Amygdala (tissue), 56 donors: ENCODE results near the gene RSPO4.

Experiments
- DNase-seq, 56 donors: peaks; one replicate each; lab custom pipeline; 2025; lab: John Stamatoyannopoulos, UW

Gene RSPO4

GRCh38 chr20:972256-972655, 29.9 kb downstream of the RSPO4 start:
- no peak for DNase-seq

GRCh38 chr20:971346-971745, 30.8 kb downstream of the RSPO4 start:
- DNase-seq = no peak

DNA sequence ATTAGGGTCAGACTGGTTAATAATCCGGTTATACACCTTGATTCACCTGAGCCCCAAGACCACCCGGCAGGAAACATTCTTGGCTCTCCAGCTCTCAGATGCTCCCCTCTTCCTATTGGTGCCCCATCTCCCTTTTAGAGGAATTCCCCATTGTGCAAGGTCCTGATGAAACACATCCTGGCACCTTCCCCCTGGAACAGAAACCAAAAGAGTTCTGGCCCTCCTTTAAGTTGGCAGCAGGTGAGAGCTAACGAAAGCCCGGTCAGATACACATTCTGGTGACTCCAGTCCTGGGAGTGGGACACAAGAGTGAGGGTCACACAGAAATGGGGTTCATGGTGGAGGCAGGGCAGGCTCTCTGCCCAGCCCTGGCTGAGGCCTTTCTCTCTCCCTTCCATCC, 32.2 kb downstream of the RSPO4 start:
- no peak for DNase-seq

DNA sequence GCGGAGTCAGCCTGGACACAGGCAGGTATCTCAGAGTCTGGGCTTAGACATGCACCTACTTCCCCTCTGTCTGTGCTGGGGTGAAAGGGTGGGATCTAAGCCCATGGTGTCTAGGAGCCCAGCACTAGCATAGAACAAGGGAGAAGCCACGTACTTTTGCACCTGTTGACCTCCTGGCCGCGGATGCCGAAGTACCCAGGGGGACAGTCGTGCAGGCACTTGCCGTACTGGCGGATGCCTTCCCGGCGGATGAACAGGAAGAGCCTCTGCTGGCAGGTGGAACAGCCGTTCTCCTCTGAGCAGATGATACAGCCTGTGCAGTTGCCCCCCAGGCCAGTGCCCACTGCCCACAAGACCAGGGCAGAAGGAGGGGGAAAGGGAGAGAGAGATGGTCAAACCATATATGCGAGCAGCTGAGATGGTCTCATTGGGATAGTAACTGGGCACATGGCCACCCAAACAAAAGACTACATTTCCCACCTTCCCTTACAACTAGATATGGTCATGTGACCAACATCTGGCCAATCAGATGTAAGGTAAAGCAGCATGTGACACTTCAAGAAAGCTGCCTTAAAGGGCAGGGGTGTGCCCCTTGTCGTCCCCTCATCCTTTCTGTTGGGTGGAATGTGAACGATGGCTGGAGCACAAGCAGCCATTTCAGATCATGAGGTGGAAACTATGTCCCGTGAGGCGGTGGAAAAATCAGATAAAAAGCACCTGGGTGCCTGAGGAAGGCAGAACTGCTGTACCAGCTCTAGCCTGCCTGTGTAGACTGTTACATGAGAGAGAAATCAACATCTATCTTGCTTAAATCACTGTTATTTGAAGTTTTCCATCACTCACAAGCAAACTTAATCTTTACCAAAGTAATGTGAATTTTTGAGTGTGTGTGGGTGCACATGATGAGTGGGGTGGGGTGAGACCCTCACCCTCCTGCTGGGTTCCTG, 34.0 kb downstream of the RSPO4 start:
- no peak for DNase-seq

GRCh38 chr20:965956-966355, 36.2 kb downstream of the RSPO4 start:
- peak in 1 of 56 donors; percentile 1 for DNase-seq

- DNase-seq = no peak
These were observed 38.3 kb downstream of the RSPO4 start for GRCh38 chr20:963795-964194.

GRCh38 chr20:962683-963082, 39.4 kb downstream of the RSPO4 start:
- DNase-seq = no peak

- no peak for DNase-seq
These were observed 39.9 kb downstream of the RSPO4 start for GRCh38 chr20:962223-962622.

DNA sequence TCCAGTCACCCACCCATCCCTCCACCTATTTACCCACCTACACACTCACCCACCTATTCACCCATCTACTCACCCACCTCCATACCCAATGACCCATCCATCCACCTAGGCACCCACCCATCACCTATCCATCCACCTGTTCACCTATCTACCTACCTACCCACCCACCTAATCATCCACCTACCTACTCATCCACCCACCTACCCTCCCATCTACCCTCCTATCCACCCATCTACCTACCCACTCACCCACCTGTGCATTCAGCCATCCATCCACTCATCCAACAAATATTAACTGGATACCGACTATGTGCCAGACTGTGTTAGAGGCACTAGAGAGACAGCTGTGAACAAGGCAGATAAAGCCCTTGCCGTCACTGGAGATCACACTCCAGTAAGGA, 40.3 kb downstream of the RSPO4 start:
- no peak for DNase-seq

DNA sequence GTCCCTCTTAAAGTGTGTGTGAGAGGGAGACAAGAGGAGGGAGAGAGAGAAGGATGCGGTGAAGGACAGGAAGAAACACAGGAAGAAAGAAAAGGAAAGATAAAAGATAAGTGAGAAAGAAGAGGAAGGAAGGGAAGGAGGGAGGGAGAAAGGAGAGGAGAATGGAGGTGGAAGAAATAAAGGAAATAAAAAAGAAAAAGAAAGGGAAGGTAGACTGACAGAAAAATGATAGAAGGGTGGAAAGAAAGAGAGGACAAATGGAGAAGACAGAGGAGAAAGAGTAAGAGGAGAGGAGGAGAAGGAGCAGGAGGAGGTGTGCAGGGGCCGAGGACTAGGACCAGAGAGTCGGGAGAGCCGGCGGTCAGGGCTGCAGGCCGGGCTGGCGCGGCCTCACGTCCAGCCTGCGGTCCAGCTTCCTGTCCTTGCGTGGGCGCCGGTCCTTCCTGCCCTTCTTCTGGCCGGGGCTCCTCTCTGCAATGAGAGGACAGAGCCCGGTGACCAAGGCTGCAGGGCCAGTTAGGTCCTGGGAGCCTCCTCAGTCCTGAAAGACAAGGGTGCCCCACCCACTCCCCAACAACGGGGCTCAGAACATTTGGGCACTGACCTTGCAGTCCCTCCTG, 42.0 kb downstream of the RSPO4 start:
- no peak for DNase-seq

DNA sequence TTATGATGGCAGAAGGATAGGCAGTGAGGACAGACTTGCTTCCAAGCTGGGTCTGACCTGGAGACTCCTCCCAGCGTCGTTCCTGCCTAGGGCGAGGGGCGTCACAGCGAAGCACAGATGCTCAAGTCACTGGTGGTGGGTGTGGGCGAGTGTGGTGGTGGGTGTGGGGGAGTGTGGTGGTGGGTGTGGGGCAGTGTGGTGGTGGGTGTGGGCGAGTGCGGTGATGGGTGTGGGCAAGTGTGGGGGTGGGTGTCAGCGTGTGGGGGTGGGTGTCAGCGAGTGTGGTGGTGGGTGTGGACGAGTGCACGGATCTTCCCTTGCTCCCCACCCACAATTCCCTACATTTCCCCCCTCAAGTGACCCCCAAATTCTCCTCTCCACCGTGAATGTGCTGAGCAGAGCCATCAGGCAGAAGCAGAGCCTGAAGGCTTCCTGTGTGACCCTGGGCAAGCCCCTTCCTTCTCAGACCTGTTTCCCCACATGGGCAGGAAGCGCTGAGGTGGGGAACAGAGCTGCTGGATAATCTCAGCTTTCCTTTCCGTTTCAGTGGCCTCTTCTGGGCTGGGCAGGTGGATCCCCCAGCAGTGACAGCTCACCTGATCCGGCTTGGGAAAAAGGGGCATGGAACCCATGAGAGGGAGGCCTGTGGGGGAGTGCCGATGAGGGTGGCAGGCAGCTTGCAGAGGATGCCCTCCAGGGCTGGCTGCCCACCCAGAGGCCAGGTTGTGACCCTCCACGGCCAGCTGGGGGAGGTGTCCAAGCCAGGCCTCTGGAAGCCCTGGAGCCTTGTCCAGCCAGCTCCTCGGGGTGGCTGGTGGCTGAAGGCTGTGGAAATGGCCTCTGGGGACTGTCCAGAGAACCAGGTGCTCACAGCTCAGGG, 42.9 kb downstream of the RSPO4 start:
- DNase-seq = no peak

DNA sequence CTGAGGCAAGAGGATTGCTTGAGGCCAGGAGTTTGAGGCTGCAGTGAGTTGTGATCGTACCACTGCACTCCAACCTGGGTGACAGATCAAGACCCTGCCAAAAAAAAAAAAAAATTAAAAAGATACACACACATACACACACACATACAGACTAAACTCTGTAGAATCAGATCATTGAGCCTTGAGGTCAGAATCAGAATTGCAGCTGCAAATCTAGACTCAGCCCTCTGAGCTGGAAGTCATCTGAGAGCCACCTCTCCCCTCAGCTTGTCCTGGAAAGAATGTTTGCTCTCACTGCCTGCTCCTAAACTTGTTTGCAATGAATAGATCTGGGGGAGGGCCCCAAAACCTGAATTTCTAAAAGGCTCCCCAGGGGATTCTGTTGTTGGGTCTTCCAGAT, 44.6 kb downstream of the RSPO4 start:
- DNase-seq = no peak

GRCh38 chr20:956330-956951, 45.7 kb downstream of the RSPO4 start:
- peak in 47 of 56 donors; percentile 2 to 73 (median 26) for DNase-seq

- DNase-seq = no peak
These were observed 46.5 kb downstream of the RSPO4 start for GRCh38 chr20:955656-956055.

DNA sequence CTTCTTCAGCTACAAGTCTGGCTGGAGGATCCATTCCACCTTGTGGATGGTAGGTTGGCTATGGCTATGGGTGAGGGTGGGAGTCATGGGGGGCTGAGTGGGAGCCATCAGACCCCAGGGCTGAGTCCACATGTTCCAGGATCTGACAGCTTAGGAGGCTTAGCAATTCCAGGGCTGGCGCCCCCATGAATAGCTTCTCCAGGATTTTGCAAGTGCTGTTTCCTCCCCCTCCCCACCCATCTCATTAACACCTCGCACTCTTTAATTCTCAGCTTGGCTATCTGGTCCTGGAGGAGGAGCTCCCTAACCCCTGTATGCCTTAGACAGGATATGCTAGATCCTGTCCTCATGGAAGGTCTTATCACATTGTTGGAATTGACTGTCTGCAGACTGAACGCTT, 47.0 kb downstream of the RSPO4 start:
- DNase-seq = no peak

- DNase-seq = no peak
These were observed 48.4 kb downstream of the RSPO4 start for GRCh38 chr20:953742-954141.

GRCh38 chr20:952196-952795, 49.8 kb downstream of the RSPO4 start:
- no peak for DNase-seq

- DNase-seq = no peak
These were observed 50.5 kb downstream of the RSPO4 start for GRCh38 chr20:951384-952169.

GRCh38 chr20:949717-950116, 52.4 kb downstream of the RSPO4 start:
- no peak for DNase-seq
